H9 (cell line): Measurements from ENCODE around the gene TBC1D1. TPM values are rescaled to one million over a fixed set of nuclear protein-coding genes. Genes with fewer than 3 reads are reported as not detected.
A peak's percentile ranks its signal among the peaks of the same experiment; 100 is the strongest.

Experiments used
- DNase-seq: peaks from one replicate; pipeline ENCODE4 v3.0.0-alpha.2; 2017
- H2AFZ ChIP-seq: one replicate; pipeline ENCODE4 v1.6.1; 2013; ENCODE audit warnings: mild to moderate bottlenecking, low read length, control low read depth, moderate library complexity
- H2AK5ac ChIP-seq: 2 replicates; pipeline ENCODE4 v1.6.1; 2013; ENCODE audit warnings: low read length, control low read depth, mixed read lengths; ENCODE audit not compliant: insufficient read length
- H2BK120ac ChIP-seq: one replicate; pipeline ENCODE4 v1.6.1; 2013; ENCODE audit warnings: low read depth, mild to moderate bottlenecking, low read length, control low read depth, inconsistent platforms; ENCODE audit not compliant: poor library complexity, severe bottlenecking
- H2BK12ac ChIP-seq: 2 replicates; pipeline ENCODE4 v1.6.1; 2013; ENCODE audit warnings: low read length, control low read depth, mixed read lengths, low read depth; ENCODE audit not compliant: insufficient read length
- H2BK15ac ChIP-seq: 2 replicates; pipeline ENCODE4 v1.6.1; 2013; ENCODE audit warnings: low read depth, low read length, control low read depth
- H2BK20ac ChIP-seq: one replicate; pipeline ENCODE4 v1.6.1; 2013; ENCODE audit warnings: low read depth, mild to moderate bottlenecking, low read length, control low read depth, inconsistent platforms; ENCODE audit not compliant: poor library complexity, severe bottlenecking
- H2BK5ac ChIP-seq: 2 replicates; pipeline ENCODE4 v1.6.1; 2013; ENCODE audit warnings: low read length, control low read depth, mixed read lengths; ENCODE audit not compliant: insufficient read length
- H3K14ac ChIP-seq: 2 replicates; pipeline ENCODE4 v1.6.1; 2013; ENCODE audit warnings: low read length, control low read depth; ENCODE audit not compliant: insufficient read depth
- H3K18ac ChIP-seq: 2 replicates; pipeline ENCODE4 v1.6.1; 2013; ENCODE audit warnings: low read depth, mild to moderate bottlenecking, mixed read lengths, low read length, control low read depth; ENCODE audit not compliant: insufficient read length
- H3K23ac ChIP-seq: 2 replicates; pipeline ENCODE4 v1.6.1; 2013; ENCODE audit warnings: low read length, control low read depth, mixed read lengths, low read depth; ENCODE audit not compliant: insufficient read length
- H3K23me2 ChIP-seq: 2 replicates; pipeline ENCODE4 v1.6.1; 2013; ENCODE audit warnings: low read depth, mild to moderate bottlenecking, mixed read lengths, low read length, control low read depth; ENCODE audit not compliant: insufficient read length, poor library complexity, severe bottlenecking
- H3K27ac ChIP-seq: 2 replicates; pipeline ENCODE4 v1.5.1; 2013; ENCODE audit warnings: low read length, control low read depth, mixed read lengths, low read depth; ENCODE audit not compliant: insufficient read length
- H3K27me3 ChIP-seq: 2 replicates; pipeline ENCODE4 v1.6.1; 2013; ENCODE audit warnings: low read length, control low read depth, inconsistent platforms; ENCODE audit not compliant: insufficient read depth
- H3K4ac ChIP-seq: 2 replicates; pipeline ENCODE4 v1.6.1; 2013; ENCODE audit warnings: low read depth, mild to moderate bottlenecking, control low read depth, inconsistent platforms, low read length, moderate library complexity
- H3K4me1 ChIP-seq: 2 replicates; pipeline ENCODE4 v1.6.1; 2013; ENCODE audit warnings: low read length, control low read depth, inconsistent platforms; ENCODE audit not compliant: insufficient read depth
- H3K4me2 ChIP-seq: 2 replicates; pipeline ENCODE4 v1.6.1; 2013; ENCODE audit warnings: low read length, control low read depth, mixed read lengths; ENCODE audit not compliant: insufficient read length, insufficient read depth
- H3K56ac ChIP-seq: 2 replicates; pipeline ENCODE4 v1.6.1; 2013; ENCODE audit warnings: low read depth, mild to moderate bottlenecking, mixed read lengths, low read length, control low read depth; ENCODE audit not compliant: insufficient read length
- H3K79me1 ChIP-seq: 2 replicates; pipeline ENCODE4 v1.6.1; 2013; ENCODE audit warnings: low read depth, mild to moderate bottlenecking, moderate library complexity, low read length, control low read depth, inconsistent platforms; ENCODE audit not compliant: insufficient read depth, poor library complexity, severe bottlenecking
- H3K79me2 ChIP-seq: 2 replicates; pipeline ENCODE4 v1.6.1; 2013; ENCODE audit warnings: low read length, control low read depth, inconsistent platforms; ENCODE audit not compliant: insufficient read depth
- H3K9ac ChIP-seq: 2 replicates; pipeline ENCODE4 v1.6.1; 2013; ENCODE audit warnings: low read length, control low read depth, mixed read lengths; ENCODE audit not compliant: insufficient read length; ENCODE audit errors: extremely low read depth
- H3K9me3 ChIP-seq: one replicate; pipeline ENCODE4 v1.6.1; 2013; ENCODE audit warnings: low read depth, low read length, inconsistent platforms; ENCODE audit not compliant: control insufficient read depth
- H3T11ph ChIP-seq: one replicate; pipeline ENCODE4 v1.6.1; 2013; ENCODE audit warnings: mild to moderate bottlenecking, low read length, control low read depth, inconsistent platforms
- H4K20me1 ChIP-seq: one replicate; pipeline ENCODE4 v1.6.1; 2013; ENCODE audit not compliant: control insufficient read depth, insufficient read length, insufficient read depth
- H4K5ac ChIP-seq: 2 replicates; pipeline ENCODE4 v1.6.1; 2013; ENCODE audit warnings: low read depth, mild to moderate bottlenecking, mixed read lengths, low read length, control low read depth; ENCODE audit not compliant: insufficient read length
- H4K8ac ChIP-seq: replicated peaks from 2 replicates; pipeline ENCODE4 v1.6.1; 2013; ENCODE audit warnings: low read length, control low read depth, mixed read lengths, low read depth; ENCODE audit not compliant: insufficient read length
- H4K91ac ChIP-seq: 2 replicates; pipeline ENCODE4 v1.6.1; 2013; ENCODE audit warnings: low read depth, mild to moderate bottlenecking, moderate library complexity, mixed read lengths, low read length, control low read depth; ENCODE audit not compliant: insufficient read length
- H3K27ac Mint-ChIP-seq, 3 experiments: 2 replicates in 2 of 3; 3 replicates in 1 of 3; pipeline ENCODE4 v1.8.0; 2020 to 2021; ENCODE audit warnings: mixed read lengths in 3 of 3, mild to moderate bottlenecking in 1 of 3, moderate library complexity in 1 of 3
- H3K27me3 Mint-ChIP-seq: 2 replicates; pipeline ENCODE4 v1.8.0; 2021; ENCODE audit warnings: low read depth, mild to moderate bottlenecking, moderate library complexity, mixed read lengths
- H3K36me3 Mint-ChIP-seq, 3 experiments: 2 replicates in 2 of 3; 3 replicates in 1 of 3; pipeline ENCODE4 v1.8.0; 2020 to 2021; ENCODE audit warnings: low read depth in 3 of 3, mixed read lengths in 3 of 3; ENCODE audit not compliant: insufficient read depth in 1 of 3
- H3K4me1 Mint-ChIP-seq, 2 experiments: 2 replicates each; pipeline ENCODE4 v1.8.0; 2020; ENCODE audit warnings: mixed read lengths in 2 of 2
- H3K4me3 Mint-ChIP-seq, 2 experiments: 2 replicates in 1 of 2; 3 replicates in 1 of 2; pipeline ENCODE4 v1.8.0; 2020 to 2021; ENCODE audit warnings: mild to moderate bottlenecking in 2 of 2, mixed read lengths in 2 of 2, moderate library complexity in 1 of 2
- H3K9me3 Mint-ChIP-seq, 2 experiments: 2 replicates in 1 of 2; 3 replicates in 1 of 2; pipeline ENCODE4 v1.8.0; 2020; ENCODE audit warnings: mild to moderate bottlenecking in 2 of 2, mixed read lengths in 2 of 2, moderate library complexity in 1 of 2
- CTCF ChIP-seq: fragments of 200-600 bp; sonication (generic); conservative IDR thresholded peaks from 3 replicates; pipeline ENCODE4 v1.8.0; 2021; ENCODE audit warnings: antibody characterized with exemption, mild to moderate bottlenecking
- WGBS: extraction: QIAGEN DNeasy Blood & Tissue Kit; methylation state at CpG from one replicate; pipeline ENCODE4 v1.1.7; 2013; ENCODE audit warnings: missing lambda C conversion rate, low lambda C conversion rate, mixed read lengths; ENCODE audit not compliant: insufficient read length; ENCODE audit errors: extremely low coverage; 5-methylcytosine and 5-hydroxymethylcytosine counted together
- total RNA-seq: library from RNA; stranded (reverse); gene quantifications from 2 replicates; pipeline ENCODE4 v1.2.1, GENCODE V29; 2021

TBC1D1 gene
- total RNA-seq, 1 experiment from 2014 or later = 109 TPM

- Mint-ChIP-seq H3K27ac (peak overlapping the region in 2 of 3 experiments; percentile 53 to 91; a peak in 3 of 7 replicates), H3K4me3 (no peak overlapping the region; a peak in 1 of 5 replicates), H3K27me3 (no peaks in the 10 kb centered on the region), H3K4me1 (peaks cover 5% of the 10 kb centered on the region in 2 experiments), H3K9me3 (no peaks in the 10 kb centered on the region), H3K36me3 (peaks cover 15 to 45% (median 40%) of the 10 kb centered on the region in 3 experiments; a peak in 6 of 7 replicates)
- H3T11ph ChIP-seq = no peak overlapping the region
- H2BK15ac ChIP-seq = no peak overlapping the region
- DNase-seq = peak; percentile 40
- no CpG with 5 or more reads among the region's 7 CpGs for WGBS
- H2BK20ac ChIP-seq = no peak overlapping the region
- no peaks in the 10 kb centered on the region for H3K27me3 ChIP-seq
- peaks cover 3% of the 10 kb centered on the region; the same call in 1 of the 2 replicates for H3K4me1 ChIP-seq
- no peak overlapping the region for H4K5ac ChIP-seq
- H3K23me2 ChIP-seq = no peaks in the 10 kb centered on the region
- H3K4ac ChIP-seq = no peak overlapping the region
- H3K56ac ChIP-seq = no peak overlapping the region
- no peak overlapping the region for H2BK12ac ChIP-seq
- no peak overlapping the region for H4K8ac ChIP-seq
- no peak overlapping the region; the same call in 1 of the 2 replicates for H3K14ac ChIP-seq
- H2BK5ac ChIP-seq = no peak overlapping the region
- H4K91ac ChIP-seq = no peak overlapping the region
- H3K27ac ChIP-seq = no peak overlapping the region
- H3K23ac ChIP-seq = no peak overlapping the region
- H2BK120ac ChIP-seq = no peak overlapping the region
- no peak overlapping the region for H2AFZ ChIP-seq
- no peaks in the 10 kb centered on the region for H3K9me3 ChIP-seq
- H3K4me2 ChIP-seq = no peak overlapping the region
- H3K18ac ChIP-seq = no peak overlapping the region
- no peaks in the 10 kb centered on the region for H3K79me2 ChIP-seq
- no peaks in the 10 kb centered on the region for H3K79me1 ChIP-seq
- no peak for TF ChIP-seq CTCF
- no peak overlapping the region for H3K9ac ChIP-seq
- no peaks in the 10 kb centered on the region for H4K20me1 ChIP-seq
- H2AK5ac ChIP-seq = no peak overlapping the region
These were observed 203.5 kb downstream of the TBC1D1 start for GRCh38 chr4:38094419-38094818.
